HepG2 (cell line): Measurements from ENCODE around the gene BMF. TPM values are rescaled to one million over a fixed set of nuclear protein-coding genes. Genes with fewer than 3 reads are reported as not detected.

ENCODE experiments used
- ATAC-seq: fragments of 200-7000 bp; cut with Tn5 transposase; 3 replicates; pipeline ENCODE4 v1.9.1; 2020; ENCODE audit warnings: mild to moderate bottlenecking, moderate library complexity
- BruUV-seq: library from RNA; stranded (reverse); fragments of 400-500 nt; replicated peaks from 2 replicates; lab custom pipeline; 2021; lab: Mats Ljungman, UMichigan
- CTCF ChIA-PET: fragments of 300-600 bp; formaldehyde crosslinking; extraction: SDS; loops from one replicate; lab custom pipeline; 2021; ENCODE audit warnings: low total read pairs, inconsistent platforms, low intra/inter-chr PET ratio; lab: Yijun Ruan, JAX
- POLR2A ChIA-PET: fragments of 350-600 bp; sonication (Branson Sonifier 250); formaldehyde crosslinking; loops from one replicate; lab custom pipeline; 2020; ENCODE audit warnings: antibody characterized with exemption, inconsistent platforms; lab: Yijun Ruan, JAX
- DNase-seq: peaks from one replicate; pipeline ENCODE4 v3.0.0-alpha.2; 2015; ENCODE audit warnings: low spot score
- FAIRE-seq: peaks from 3 replicates; lab custom pipeline; 2011; peaks lifted over from hg19 to GRCh38; lab: Jason Lieb, UNC
- H2AFZ ChIP-seq: one replicate; pipeline ENCODE4 v1.6.1; 2011; ENCODE audit warnings: low read length, inconsistent platforms
- H3K27ac ChIP-seq: fragments of 300-600 bp; 3 replicates; pipeline ENCODE4 v1.8.0; 2011; ENCODE audit warnings: mixed run types, mild to moderate bottlenecking, mixed read lengths, low read length, inconsistent platforms; ENCODE audit not compliant: insufficient read depth; ENCODE audit errors: extremely low read length
- H3K27me3 ChIP-seq, 2 experiments: fragments of 200-600 bp in 1 of 2; 2 replicates in 1 of 2; 3 replicates in 1 of 2; pipeline versions ENCODE4 v1.6.0 to v1.8.0; 2011; ENCODE audit warnings: low read length in 2 of 2, mild to moderate bottlenecking in 2 of 2, moderate library complexity in 2 of 2, inconsistent platforms in 1 of 2; ENCODE audit not compliant: insufficient read depth in 2 of 2, control insufficient read depth in 1 of 2
- H3K36me3 ChIP-seq, 2 experiments: fragments of 200-600 bp in 1 of 2; replicated peaks in 1 of 2; 2 replicates in 1 of 2; 3 replicates in 1 of 2; pipeline versions ENCODE4 v1.5.1 to v1.8.0; 2011; ENCODE audit warnings: low read length in 2 of 2, inconsistent platforms in 1 of 2; ENCODE audit not compliant: insufficient read depth in 2 of 2, control insufficient read depth in 1 of 2
- H3K4me1 ChIP-seq: 2 replicates; pipeline ENCODE4 v1.5.1; 2012; ENCODE audit warnings: low read length, inconsistent platforms; ENCODE audit not compliant: insufficient read depth
- H3K4me2 ChIP-seq: 2 replicates; pipeline ENCODE4 v1.6.0; 2011; ENCODE audit warnings: low read depth, low read length, inconsistent platforms
- H3K4me3 ChIP-seq, 3 experiments: fragments of 200-600 bp in 1 of 3; sonication (generic), shearing (Covaris generic) in 1 of 3; replicated peaks in 1 of 3; 2 replicates each; pipeline ENCODE4 v1.5.1; 2011 to 2016; ENCODE audit warnings: low read length in 3 of 3, inconsistent platforms in 2 of 3, low read depth in 2 of 3, mild to moderate bottlenecking in 2 of 3, control low read depth in 1 of 3, mixed read lengths in 1 of 3; ENCODE audit not compliant: insufficient read depth in 1 of 3
- H3K79me2 ChIP-seq: one replicate; pipeline ENCODE4 v1.6.1; 2011; ENCODE audit warnings: low read length, inconsistent platforms; ENCODE audit not compliant: insufficient read depth
- H3K9ac ChIP-seq: 2 replicates; pipeline ENCODE4 v1.6.0; 2011; ENCODE audit warnings: mild to moderate bottlenecking, low read depth, low read length, inconsistent platforms; ENCODE audit not compliant: insufficient read depth
- H3K9me3 ChIP-seq: 2 replicates; pipeline ENCODE4 v1.5.1; 2012; ENCODE audit warnings: mild to moderate bottlenecking, low read length
- H4K20me1 ChIP-seq: 2 replicates; pipeline ENCODE4 v1.6.0; 2011; ENCODE audit warnings: inconsistent platforms, mild to moderate bottlenecking, low read length, moderate library complexity; ENCODE audit not compliant: insufficient read depth
- AKNA ChIP-seq: sonication (generic); formaldehyde crosslinking; IDR thresholded peaks from 2 replicates; pipeline ENCODE4 v1.4.0; 2020; ENCODE audit warnings: missing genetic modification reagents, borderline replicate concordance
- BRF2 ChIP-seq: sonication (generic); formaldehyde crosslinking; IDR thresholded peaks from 2 replicates; pipeline ENCODE4 v1.8.1; 2022; ENCODE audit warnings: mild to moderate bottlenecking, missing genetic modification reagents
- EZH2 ChIP-seq: conservative IDR thresholded peaks from 2 replicates; pipeline ENCODE4 v1.6.1; 2012; ENCODE audit warnings: mild to moderate bottlenecking, low read depth, low read length, moderate library complexity
- MIER3 ChIP-seq: IDR thresholded peaks from 2 replicates; pipeline ENCODE4 v1.6.1; 2016; ENCODE audit warnings: missing compliant biosample characterization, borderline replicate concordance
- PPARG ChIP-seq: conservative IDR thresholded peaks from 2 replicates; pipeline ENCODE4 v1.6.1; 2016; ENCODE audit warnings: missing biosample characterization, missing genetic modification reagents
- ZEB1 ChIP-seq: IDR thresholded peaks from 2 replicates; pipeline ENCODE4 v1.6.1; 2012; ENCODE audit warnings: mild to moderate bottlenecking, low read depth, inconsistent platforms; ENCODE audit not compliant: insufficient replicate concordance
- ZNF468 ChIP-seq: sonication (generic); formaldehyde crosslinking; IDR thresholded peaks from 2 replicates; pipeline ENCODE4 v1.8.0; 2022; ENCODE audit warnings: mild to moderate bottlenecking, moderate library complexity, missing genetic modification reagents
- ZNF597 ChIP-seq: sonication (generic); formaldehyde crosslinking; IDR thresholded peaks from 2 replicates; pipeline ENCODE4 v1.5.0; 2020; ENCODE audit warnings: missing genetic modification reagents
- WGBS: methylation state at CpG from one replicate; pipeline ENCODE4 v1.1.6; 2017; ENCODE audit warnings: low lambda C conversion rate; 5-methylcytosine and 5-hydroxymethylcytosine counted together
- in situ Hi-C: cut with HindIII; loops from 2 replicates; pipeline ENCODE4 v1.10.0; 2017; ENCODE audit warnings: low pct_unique_long_range_greater_than_20kb; ENCODE audit not compliant: extremely low pct_ligation_motif_present
- intact Hi-C: fragments of 100-400 bp; cut with micrococcal nuclease; formaldehyde crosslinking; loops from one replicate; pipeline ENCODE4 v1.10.0; 2022; ENCODE audit not compliant: unreplicated experiment
- polyA plus RNA-seq, 8 experiments: library from polyadenylated mRNA; depleted of rRNA in 3 of 8; stranded (reverse) in 7 of 8; unstranded in 1 of 8; fragments of >200 nt; fragmentation: Illumina TruSeq in 4 of 8; extraction: Trizol in 4 of 8; gene quantifications; 2 replicates each; pipeline versions ENCODE4 v1.2.1 to v1.2.3, GENCODE V29; 2011 to 2016; ENCODE audit warnings: low read depth in 4 of 8, missing spikeins in 1 of 8, mixed read lengths in 1 of 8; ENCODE audit not compliant: insufficient read depth in 1 of 8
- total RNA-seq, 5 experiments: library from RNA; depleted of rRNA; stranded (reverse); fragments of >200 nt; fragmentation: Illumina TruSeq; extraction: Trizol; gene quantifications; 2 replicates each; pipeline ENCODE4 v1.2.3, GENCODE V29; 2016; ENCODE audit warnings: low read depth in 1 of 5

Gene BMF
- total and polyA plus RNA-seq, 2 of the 13 experiments (the other 11 are each of a cell fraction or from before 2014, with no cell fraction given) = 8.7 to 15.9 TPM

- H3K36me3 ChIP-seq = no peaks in the 10 kb centered on the region
- no peaks in the 10 kb centered on the region; a peak in 1 of 5 replicates for H3K27me3 ChIP-seq
- intact Hi-C loops (no loop called here), in situ Hi-C loops (no loop called here)
- H3K4me3 ChIP-seq = no peak overlapping the region
- FAIRE-seq (no peak), DNase-seq (no peak), ATAC-seq (no peak)
- 39% methylated on average over 9 of the region's 9 CpGs for WGBS
- H3K4me1 ChIP-seq = peaks cover 16% of the 10 kb centered on the region
- BruUV-seq = no TSS peak
- no peak overlapping the region for H3K4me2 ChIP-seq
- H4K20me1 ChIP-seq = no peaks in the 10 kb centered on the region
- H3K27ac ChIP-seq = no peak overlapping the region
- no peak overlapping the region for H2AFZ ChIP-seq
- H3K9ac ChIP-seq = no peak overlapping the region
- ChIA-PET POLR2A (no interaction called here), CTCF (no interaction called here)
- no peaks in the 10 kb centered on the region for H3K9me3 ChIP-seq
- no peaks in the 10 kb centered on the region for H3K79me2 ChIP-seq
- no peak for TF ChIP-seq PPARG
- no peak for TF ChIP-seq ZNF597 (CRISPR knock-in tag)
- no peak for TF ChIP-seq MIER3
- TF ChIP-seq ZNF468 (CRISPR knock-in tag) = no peak
- no peak for TF ChIP-seq EZH2
- no peak for TF ChIP-seq BRF2 (CRISPR knock-in tag)
Observed at GRCh38 chr15:40134885-40135284, 26.2 kb upstream of the BMF start.

- Histone ChIP-seq H4K20me1 (no peaks in the 10 kb centered on the region), H3K27ac (no peak overlapping the region), H3K9me3 (no peaks in the 10 kb centered on the region), H2AFZ (no peak overlapping the region), H3K4me3 (no peak overlapping the region), H3K4me2 (no peak overlapping the region), H3K9ac (no peak overlapping the region), H3K79me2 (no peaks in the 10 kb centered on the region), H3K36me3 (no peaks in the 10 kb centered on the region), H3K4me1 (peaks cover 16% of the 10 kb centered on the region), H3K27me3 (peaks cover 0 to 3% of the 10 kb centered on the region in 2 experiments; a peak in 2 of 5 replicates)
- POLR2A ChIA-PET = no interaction called here
- WGBS = 81% methylated on average over 13 of the region's 13 CpGs
- FAIRE-seq (no peak), ATAC-seq (no peak), DNase-seq (no peak)
- intact Hi-C loops = no loop called here
- no TSS peak for BruUV-seq
- CTCF ChIA-PET = no interaction called here
- TF ChIP-seq AKNA (CRISPR knock-in tag) (no peak), ZEB1 (no peak)
- in situ Hi-C loops = no loop called here
Observed at GRCh38 chr15:40133544-40133943, 24.9 kb upstream of the BMF start.
